IPS-11a (cell line): ENCODE measurements around the gene NOL9.

Experiments used
- H3K4me3 ChIP-seq: one replicate; pipeline ENCODE4 v1.5.1; 2013; ENCODE audit warnings: low read depth, low read length, control low read depth

The NOL9 gene

DNA sequence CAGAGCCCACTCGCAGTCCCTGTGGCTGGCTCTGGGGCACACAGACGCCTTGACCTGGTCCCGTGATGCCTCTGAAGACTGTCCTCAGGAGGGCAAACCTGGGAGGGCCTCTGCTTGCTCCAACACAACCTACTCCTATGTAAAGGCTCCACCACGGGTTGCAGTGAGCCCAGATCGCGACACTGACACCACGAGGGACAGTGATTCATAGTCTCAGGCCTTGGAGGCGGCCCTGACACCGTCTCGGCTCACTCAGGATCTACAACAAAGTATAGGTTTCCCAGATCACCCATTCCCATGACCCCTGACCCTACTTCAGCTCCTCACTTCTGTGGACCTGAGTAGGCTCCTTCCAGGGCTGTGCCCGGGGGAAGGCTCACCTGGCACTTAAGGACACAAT lies 28.0 kb downstream of the NOL9 start:
- no peak overlapping the region for H3K4me3 ChIP-seq

DNA sequence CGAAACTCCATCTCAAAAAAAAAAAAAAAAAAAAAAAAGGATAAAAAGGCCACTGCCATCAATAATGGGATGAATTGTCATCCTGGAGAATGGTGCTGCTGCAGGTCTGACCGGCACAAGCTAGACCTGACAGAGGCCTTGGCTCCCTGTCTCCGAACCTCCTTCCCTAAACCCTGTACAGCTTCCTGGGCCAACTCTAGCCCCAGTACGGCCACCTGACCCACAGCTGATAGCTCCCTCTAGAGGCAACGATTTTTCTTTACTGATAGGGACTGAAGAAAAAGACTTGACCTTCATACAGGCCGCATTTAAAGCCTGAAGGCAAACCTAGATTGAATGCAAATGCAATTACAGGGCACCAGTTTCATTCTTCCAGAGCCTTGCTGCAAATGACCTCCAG lies 30.7 kb downstream of the NOL9 start:
- H3K4me3 ChIP-seq, result no peak overlapping the region

DNA sequence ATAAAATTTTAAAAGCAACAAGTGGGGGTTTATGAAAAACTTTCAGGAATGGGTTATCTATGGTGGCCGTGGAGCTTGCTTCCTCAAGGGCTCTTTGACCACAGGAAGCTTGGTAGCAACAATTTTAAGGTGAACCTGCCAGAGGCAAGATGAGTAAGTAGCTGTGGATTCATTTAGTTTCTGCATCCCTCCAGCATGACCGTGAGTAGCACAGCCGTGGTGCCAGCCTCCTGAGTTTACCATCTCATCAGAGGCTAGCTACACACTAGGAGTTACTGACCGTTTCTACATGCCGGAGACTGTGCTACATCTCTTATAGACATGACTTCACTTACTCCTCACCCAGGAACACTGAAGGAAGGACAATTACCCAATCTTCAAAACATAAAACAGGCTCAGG lies 32.8 kb downstream of the NOL9 start:
- no peak overlapping the region for H3K4me3 ChIP-seq

DNA sequence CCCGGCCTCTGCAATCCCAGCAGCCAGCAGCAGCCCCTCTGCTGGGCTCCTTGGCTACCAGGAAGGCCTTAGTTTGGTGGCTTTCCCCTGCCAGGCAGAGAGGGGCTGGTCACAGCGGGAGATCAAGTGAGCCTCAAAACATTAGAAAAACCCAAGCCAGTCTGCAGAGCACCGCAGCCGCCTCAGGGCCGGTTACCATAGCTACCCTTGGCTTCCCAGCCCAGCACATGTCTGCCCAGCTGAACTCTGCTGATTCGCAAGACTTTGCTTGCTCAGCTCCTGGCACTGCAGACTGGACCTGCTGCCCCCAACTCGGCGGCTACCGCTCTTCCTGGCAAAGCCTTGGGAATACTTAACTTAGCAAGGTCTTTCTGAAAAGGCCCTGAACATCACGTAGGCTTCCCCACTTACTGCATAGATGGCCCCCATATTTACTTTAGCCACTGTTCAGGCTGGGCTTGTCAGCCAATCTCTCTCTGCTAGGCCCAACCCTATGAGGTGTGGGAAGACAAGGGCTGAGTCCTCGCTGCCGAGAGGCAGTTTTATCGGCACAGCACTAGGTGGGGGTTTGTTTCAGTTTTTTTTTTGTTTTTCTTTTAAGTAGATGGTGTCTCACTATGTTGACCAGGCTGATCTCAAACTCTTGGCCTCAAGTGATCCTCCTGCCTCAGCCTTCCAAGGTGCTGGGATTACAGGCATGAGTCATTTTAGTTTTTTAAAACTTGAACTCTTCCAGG lies 34.2 kb downstream of the NOL9 start:
- H3K4me3 ChIP-seq, result no peak overlapping the region

- H3K4me3 ChIP-seq, result no peak overlapping the region
Measured at GRCh38 chr1:6519491-6519934, 34.8 kb downstream of the NOL9 start.

- no peak overlapping the region for H3K4me3 ChIP-seq
Measured at GRCh38 chr1:6517435-6517851, 36.9 kb downstream of the NOL9 start.

GRCh38 chr1:6515771-6516170 lies 38.5 kb downstream of the NOL9 start:
- H3K4me3 ChIP-seq, result no peak overlapping the region

DNA sequence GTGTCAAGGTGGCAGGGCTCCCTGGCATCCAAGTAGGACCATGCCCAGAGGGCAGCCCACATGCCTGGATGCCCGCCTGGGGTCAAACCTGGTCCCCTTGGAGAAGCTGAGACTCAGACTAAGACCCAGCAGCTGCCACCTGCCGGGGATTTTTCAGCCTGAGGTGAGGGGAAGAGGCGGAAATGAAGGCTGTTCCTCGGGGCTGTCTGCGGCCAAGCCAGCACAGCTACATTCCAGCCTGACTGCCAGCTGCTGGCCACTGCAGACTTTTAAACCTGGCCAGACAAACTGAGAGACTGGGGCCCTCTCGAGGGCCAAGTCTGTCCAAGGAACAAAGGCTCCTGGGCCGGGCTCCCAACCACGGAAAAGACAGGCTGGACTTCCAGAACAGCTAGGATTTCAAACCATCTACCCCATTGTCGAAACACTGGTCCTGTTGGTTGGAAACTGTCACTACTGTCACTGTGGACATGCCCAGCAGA lies 41.0 kb downstream of the NOL9 start:
- no peak overlapping the region for H3K4me3 ChIP-seq

DNA sequence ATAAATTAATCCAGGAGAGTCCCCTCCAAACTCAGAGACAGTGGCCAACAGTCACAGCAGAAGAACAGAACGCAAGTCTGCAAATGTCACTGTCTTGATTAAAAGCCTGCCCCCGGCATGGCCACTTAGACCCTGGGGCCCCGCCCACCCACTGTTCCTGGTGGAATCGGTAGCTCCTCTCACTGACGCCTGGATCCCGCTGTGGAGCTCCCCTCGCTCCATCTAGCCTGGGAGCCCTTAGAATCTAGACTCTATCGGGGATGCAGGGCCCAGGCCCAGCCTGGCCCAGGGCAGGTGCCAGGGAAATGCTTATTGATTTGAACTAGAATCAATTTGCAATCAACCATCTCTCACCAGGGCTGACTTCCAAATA lies 41.4 kb downstream of the NOL9 start:
- no peak overlapping the region for H3K4me3 ChIP-seq

DNA sequence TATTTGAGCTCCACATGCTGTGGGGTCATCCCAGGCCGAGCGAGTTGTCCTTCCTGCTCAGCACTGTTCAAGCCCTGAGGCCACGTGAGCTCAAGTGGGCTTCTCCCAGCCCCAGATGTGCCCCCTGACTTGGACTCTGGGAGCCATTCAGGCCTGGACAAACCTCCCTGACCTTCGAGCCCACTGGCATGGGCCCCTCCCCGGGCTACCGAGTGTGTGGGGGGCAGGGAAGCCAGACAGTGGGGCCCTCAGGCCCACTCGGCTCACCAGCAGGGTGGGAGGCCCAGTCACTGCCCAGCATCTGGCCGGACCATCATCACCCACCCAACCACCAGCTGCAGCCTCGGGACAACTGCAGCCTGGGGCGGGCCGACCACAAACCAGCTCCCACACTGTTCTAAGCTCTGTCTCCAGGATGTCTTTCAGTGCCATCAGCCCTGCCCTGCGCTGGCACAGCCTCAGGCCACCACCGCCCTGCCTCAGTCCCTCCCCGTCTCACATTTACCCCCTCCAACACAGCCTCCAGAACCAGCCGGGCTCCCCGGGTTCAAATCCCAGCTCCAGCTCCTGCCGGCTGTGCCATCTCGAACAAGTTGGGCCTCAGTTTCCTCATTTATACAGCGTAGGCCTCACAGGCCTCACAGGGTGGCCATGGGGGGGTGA lies 41.9 kb downstream of the NOL9 start:
- no peak overlapping the region for H3K4me3 ChIP-seq

DNA sequence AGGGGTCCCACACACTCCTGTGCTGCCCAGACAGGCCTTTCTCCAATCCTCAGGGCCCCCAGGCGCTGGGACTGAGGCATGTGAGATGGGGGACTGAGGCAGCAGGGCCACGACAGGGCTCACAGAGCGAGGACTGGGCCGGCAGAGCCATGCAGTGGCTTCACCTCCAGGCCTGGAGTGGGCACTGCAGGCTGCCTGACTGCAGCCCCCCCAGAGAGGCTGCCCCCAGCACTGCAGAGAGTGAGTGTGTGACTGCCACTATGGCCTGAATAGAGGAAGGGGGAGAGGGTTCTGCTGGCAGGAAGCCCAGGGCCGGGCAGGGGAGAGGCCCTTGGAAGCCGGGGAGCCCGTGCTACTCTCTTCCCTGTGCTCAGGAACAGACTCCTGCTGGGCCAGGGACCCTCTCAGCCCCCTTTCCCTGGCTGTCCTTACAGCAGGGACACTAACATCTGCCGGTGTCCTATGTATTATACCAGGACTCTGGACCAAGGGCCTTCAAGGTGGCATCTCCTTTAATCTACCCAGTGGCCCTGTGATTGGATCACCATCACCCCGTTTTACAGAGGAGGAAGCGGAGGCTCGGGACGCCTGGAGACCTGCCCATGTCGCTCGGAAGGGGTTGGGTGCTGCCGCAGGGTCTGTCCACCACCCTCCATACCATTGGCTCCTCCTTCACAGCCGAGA lies 42.6 kb downstream of the NOL9 start:
- no peak overlapping the region for H3K4me3 ChIP-seq

GRCh38 chr1:6511056-6511455 lies 43.3 kb downstream of the NOL9 start:
- no peak overlapping the region for H3K4me3 ChIP-seq

DNA sequence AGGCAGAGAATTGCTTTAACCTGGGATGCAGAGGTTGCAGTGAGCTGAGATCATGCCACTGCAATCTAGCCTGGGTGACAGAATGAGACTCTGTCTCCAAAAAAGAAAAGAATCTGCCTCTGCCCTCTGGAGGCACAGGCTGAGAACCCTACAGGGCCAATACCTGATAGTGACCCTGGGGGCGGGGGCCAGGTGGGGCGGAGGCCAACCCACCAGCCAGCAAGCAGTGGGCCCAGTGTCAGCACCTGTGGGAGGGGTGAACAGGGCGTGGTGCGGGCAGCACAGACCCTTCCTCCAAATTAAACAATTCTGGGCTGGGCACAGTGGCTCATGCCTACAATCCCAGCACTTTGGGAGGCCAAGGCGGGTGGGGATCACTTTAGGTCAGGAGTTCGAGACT lies 43.8 kb downstream of the NOL9 start:
- no peak overlapping the region for H3K4me3 ChIP-seq

GRCh38 chr1:6509919-6510291 lies 44.4 kb downstream of the NOL9 start:
- no peak overlapping the region for H3K4me3 ChIP-seq

GRCh38 chr1:6509220-6509918 lies 44.9 kb downstream of the NOL9 start:
- no peak overlapping the region for H3K4me3 ChIP-seq

GRCh38 chr1:6508816-6509189 lies 45.5 kb downstream of the NOL9 start:
- H3K4me3 ChIP-seq, result no peak overlapping the region

GRCh38 chr1:6508154-6508815 lies 46.0 kb downstream of the NOL9 start:
- no peak overlapping the region for H3K4me3 ChIP-seq

GRCh38 chr1:6507461-6507911 lies 46.8 kb downstream of the NOL9 start:
- H3K4me3 ChIP-seq, result no peak overlapping the region

DNA sequence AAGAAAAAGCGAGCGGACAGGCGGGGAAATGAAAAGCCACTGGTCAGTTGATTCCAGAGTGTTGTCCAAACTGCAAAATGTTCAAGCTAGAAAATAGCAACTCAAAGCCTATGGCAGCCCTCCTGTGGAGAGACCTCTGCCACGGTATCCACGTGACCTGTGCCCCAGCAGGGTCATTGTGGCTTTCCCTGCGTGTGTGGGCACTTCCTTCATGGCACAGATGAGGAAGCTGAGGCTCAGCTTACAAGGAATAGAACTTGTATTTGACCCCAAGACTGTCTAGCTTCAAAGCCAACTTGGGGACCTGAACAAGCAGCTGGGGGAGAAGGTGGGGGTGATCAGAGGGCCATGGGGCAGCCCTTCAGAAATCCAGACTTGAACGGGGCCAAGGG lies 47.3 kb downstream of the NOL9 start:
- H3K4me3 ChIP-seq, result no peak overlapping the region

- H3K4me3 ChIP-seq, result no peak overlapping the region
Measured at GRCh38 chr1:6506210-6507036, 47.9 kb downstream of the NOL9 start.
